ENCODE results near the gene FAM89A.
"Not testable (repeated sequence)": the region's sequence is repeated elsewhere in the genome, so short reads cannot be mapped to it uniquely, and the experiment has no call there.

Gene FAM89A

GRCh38 chr1:231065510-231066241, 25.6 kb upstream of the FAM89A start:
- no peaks in the 10 kb centered on the region for H3K4me1 Mint-ChIP-seq
- peaks cover 27 to 34% of the 10 kb centered on the region in 2 donors for H3K27me3 Mint-ChIP-seq
- DNase-seq (no peak), ATAC-seq (replicated peaks) (no peak)
- no peak overlapping the region for H3K4me3 Mint-ChIP-seq
- H3K9me3 Mint-ChIP-seq, result peaks cover 0 to 5% of the 10 kb centered on the region in 2 donors
- no peak overlapping the region for H3K27ac Mint-ChIP-seq
- H3K36me3 Mint-ChIP-seq, result peaks cover 1 to 3% of the 10 kb centered on the region in 2 donors

- peaks cover 1 to 3% of the 10 kb centered on the region in 2 donors for H3K36me3 Mint-ChIP-seq
- H3K9me3 Mint-ChIP-seq, result peaks cover 0 to 3% of the 10 kb centered on the region in 2 donors
- DNase-seq, result no peak
- peaks cover 28 to 34% of the 10 kb centered on the region in 2 donors for H3K27me3 Mint-ChIP-seq
- no peak overlapping the region for H3K27ac Mint-ChIP-seq
- H3K4me1 Mint-ChIP-seq, result no peaks in the 10 kb centered on the region
- ATAC-seq (replicated peaks), result no peak
- no peak overlapping the region for H3K4me3 Mint-ChIP-seq
These were observed 24.4 kb upstream of the FAM89A start for GRCh38 chr1:231064418-231064817.

GRCh38 chr1:231063331-231063730, 23.3 kb upstream of the FAM89A start:
- Mint-ChIP-seq H3K27me3 (peaks cover 28 to 40% of the 10 kb centered on the region in 2 donors), H3K4me3 (no peak overlapping the region), H3K4me1 (no peaks in the 10 kb centered on the region), H3K27ac (no peak overlapping the region), H3K9me3 (peaks cover 0 to 3% of the 10 kb centered on the region in 2 donors), H3K36me3 (peaks cover 1 to 3% of the 10 kb centered on the region in 2 donors)
- no peak for ATAC-seq (replicated peaks)
- no peak for DNase-seq

- no peak for DNase-seq
- H3K4me3 Mint-ChIP-seq, result no peak overlapping the region
- H3K36me3 Mint-ChIP-seq, result peaks cover 1 to 3% of the 10 kb centered on the region in 2 donors
- peaks cover 0 to 3% of the 10 kb centered on the region in 2 donors for H3K9me3 Mint-ChIP-seq
- H3K27me3 Mint-ChIP-seq, result peaks cover 25 to 43% of the 10 kb centered on the region in 2 donors
- H3K27ac Mint-ChIP-seq, result no peak overlapping the region
- no peak for ATAC-seq (replicated peaks)
- H3K4me1 Mint-ChIP-seq, result no peaks in the 10 kb centered on the region
These were observed 22.6 kb upstream of the FAM89A start for GRCh38 chr1:231062500-231063270.

GRCh38 chr1:231059566-231060193, 19.6 kb upstream of the FAM89A start:
- H3K27ac Mint-ChIP-seq, result no peak overlapping the region
- H3K4me1 Mint-ChIP-seq, result no peaks in the 10 kb centered on the region
- no peak overlapping the region for H3K4me3 Mint-ChIP-seq
- H3K9me3 Mint-ChIP-seq, result no peaks in the 10 kb centered on the region
- peaks cover 19 to 28% of the 10 kb centered on the region in 2 donors for H3K27me3 Mint-ChIP-seq
- no peak for DNase-seq
- no peak for ATAC-seq (replicated peaks)
- no peaks in the 10 kb centered on the region for H3K36me3 Mint-ChIP-seq

GRCh38 chr1:231058416-231059109, 18.5 kb upstream of the FAM89A start:
- DNase-seq, result no peak
- Mint-ChIP-seq H3K36me3 (no peaks in the 10 kb centered on the region), H3K4me1 (peaks cover 5 to 6% of the 10 kb centered on the region in 2 donors), H3K27me3 (peaks cover 12 to 16% of the 10 kb centered on the region in 2 donors), H3K9me3 (no peaks in the 10 kb centered on the region), H3K4me3 (no peak overlapping the region), H3K27ac (no peak overlapping the region)
- no peak for ATAC-seq (replicated peaks)

GRCh38 chr1:231057410-231057809, 17.4 kb upstream of the FAM89A start:
- ATAC-seq (replicated peaks), result no peak
- no peaks in the 10 kb centered on the region for H3K9me3 Mint-ChIP-seq

GRCh38 chr1:231055271-231055670, 15.2 kb upstream of the FAM89A start:
- peaks cover 0 to 9% of the 10 kb centered on the region in 2 donors for H3K27me3 Mint-ChIP-seq
- no peak for ATAC-seq (replicated peaks)
- H3K4me1 Mint-ChIP-seq, result peaks cover 13 to 18% of the 10 kb centered on the region in 2 donors
- H3K9me3 Mint-ChIP-seq, result no peaks in the 10 kb centered on the region
- H3K27ac Mint-ChIP-seq, result no peak overlapping the region
- H3K4me3 Mint-ChIP-seq, result no peak overlapping the region
- DNase-seq, result no peak
- H3K36me3 Mint-ChIP-seq, result no peaks in the 10 kb centered on the region

More at GRCh38 chr1:231057410-231057809, 17.4 kb upstream of the FAM89A start:
- Mint-ChIP-seq H3K27me3 (peaks cover 11 to 12% of the 10 kb centered on the region in 2 donors), H3K27ac (no peak overlapping the region), H3K4me3 (no peak overlapping the region), H3K36me3 (no peaks in the 10 kb centered on the region), H3K4me1 (peaks cover 13 to 18% of the 10 kb centered on the region in 2 donors)
- DNase-seq, result no peak

GRCh38 chr1:231053493-231054162, 13.6 kb upstream of the FAM89A start:
- DNase-seq, result peak; percentile 2
- Mint-ChIP-seq H3K9me3 (no peaks in the 10 kb centered on the region), H3K36me3 (no peaks in the 10 kb centered on the region), H3K4me3 (peak overlapping the region; percentile 42 to 54), H3K27me3 (peaks cover 4 to 6% of the 10 kb centered on the region in 2 donors), H3K4me1 (peaks cover 13 to 18% of the 10 kb centered on the region in 2 donors), H3K27ac (peak overlapping the region; percentile 84)
- ATAC-seq (replicated peaks), result peak; percentile 80 to 87

GRCh38 chr1:231052777-231053176, 12.7 kb upstream of the FAM89A start:
- Mint-ChIP-seq H3K4me1 (peaks cover 13 to 18% of the 10 kb centered on the region in 2 donors), H3K27me3 (peaks cover 1 to 7% of the 10 kb centered on the region in 2 donors), H3K36me3 (no peaks in the 10 kb centered on the region), H3K4me3 (no peak overlapping the region), H3K27ac (peak overlapping the region; percentile 5), H3K9me3 (no peaks in the 10 kb centered on the region)
- DNase-seq (no peak), ATAC-seq (replicated peaks) (no peak)

- H3K4me1 Mint-ChIP-seq, result peaks cover 13 to 18% of the 10 kb centered on the region in 2 donors
- ATAC-seq (replicated peaks); H3K4me3 Mint-ChIP-seq; H3K36me3 Mint-ChIP-seq; H3K9me3 Mint-ChIP-seq; H3K27ac Mint-ChIP-seq; DNase-seq: not testable (repeated sequence)
- H3K27me3 Mint-ChIP-seq, result peaks cover 6 to 22% of the 10 kb centered on the region in 2 donors
These were observed 10.9 kb upstream of the FAM89A start for GRCh38 chr1:231050932-231051331.

GRCh38 chr1:231050395-231050794, 10.3 kb upstream of the FAM89A start:
- H3K27me3 Mint-ChIP-seq, result peaks cover 9 to 24% of the 10 kb centered on the region in 2 donors
- no peak overlapping the region for H3K27ac Mint-ChIP-seq
- ATAC-seq (replicated peaks) (no peak), DNase-seq (no peak)
- H3K36me3 Mint-ChIP-seq, result no peaks in the 10 kb centered on the region
- no peaks in the 10 kb centered on the region for H3K9me3 Mint-ChIP-seq
- no peak overlapping the region for H3K4me3 Mint-ChIP-seq
- H3K4me1 Mint-ChIP-seq, result peaks cover 13 to 18% of the 10 kb centered on the region in 2 donors

- Mint-ChIP-seq H3K4me1 (peaks cover 13 to 18% of the 10 kb centered on the region in 2 donors), H3K36me3 (no peaks in the 10 kb centered on the region), H3K27me3 (peaks cover 11 to 31% of the 10 kb centered on the region in 2 donors), H3K4me3 (no peak overlapping the region), H3K9me3 (peaks cover 5 to 7% of the 10 kb centered on the region in 2 donors), H3K27ac (no peak overlapping the region)
- ATAC-seq (replicated peaks) (no peak), DNase-seq (no peak)
These were observed 9.3 kb upstream of the FAM89A start for GRCh38 chr1:231049121-231049979.

Data from stimulated activated naive B cell treated with anti-CD40 and anti-IgM and Interleukin-4, amounts not matched to agents 10 μg/mL and 1 μg/mL and 100 μg/mL, for 72 hours (primary cell).